Measurements from ENCODE around the gene AK1. TPM values are rescaled to one million over a fixed set of nuclear protein-coding genes. Genes with fewer than 3 reads are reported as not detected.

AK1 gene
- total RNA-seq, 1 experiment from 2014 or later, result 34.4 TPM

DNA sequence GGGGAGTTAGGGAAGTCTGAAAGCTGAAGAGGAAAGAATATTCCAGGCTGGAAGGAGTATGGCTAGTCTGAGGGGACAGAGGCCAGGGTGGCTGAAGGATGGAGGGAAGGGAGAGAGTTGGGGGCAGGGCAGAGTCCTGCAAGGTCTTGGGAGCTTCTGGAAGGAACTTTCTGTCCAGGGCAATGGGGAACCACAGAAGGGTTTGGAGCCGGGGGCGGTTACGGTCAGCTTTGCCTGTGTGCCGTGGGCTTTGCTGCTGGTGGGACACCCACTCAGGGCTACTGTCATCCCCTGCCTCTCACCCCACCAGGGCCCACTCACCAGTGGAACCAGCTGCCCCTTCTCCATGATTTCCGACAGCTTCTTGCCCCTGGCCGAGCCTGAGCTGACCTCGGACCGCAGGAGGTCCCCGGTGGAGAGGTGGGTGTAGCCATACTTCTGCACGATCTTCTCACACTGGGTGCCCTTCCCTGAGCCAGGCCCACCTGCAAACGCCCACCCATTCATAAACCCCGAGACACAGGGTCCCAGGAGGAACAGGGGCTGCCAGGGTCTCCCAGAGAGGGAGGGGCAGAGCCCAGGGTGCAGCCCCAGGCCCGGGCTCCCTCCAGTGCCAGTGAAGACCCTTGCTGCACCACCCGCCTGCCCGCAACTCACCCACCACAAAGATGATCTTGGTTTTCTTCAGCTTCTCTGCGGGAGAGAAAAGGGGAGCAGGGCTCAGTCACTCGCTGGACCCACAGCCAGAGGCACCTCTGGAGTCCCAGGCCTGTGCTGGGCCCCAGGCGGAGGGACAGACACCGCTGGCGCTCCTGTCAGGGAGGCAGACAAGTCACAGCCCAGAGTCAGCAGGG is 4.9 kb downstream of the AK1 start:
- ATAC-seq, result no peak
- POLR2A ChIA-PET, result interaction anchor here (1.7 kb wide), 1 partner anchor 18 kb away, joined by 3 read pairs; the partner anchor contains the start of gene ENG
- TF ChIP-seq JAZF1 (CRISPR knock-in tag; IDR thresholded peaks at IDR 0.05) (no peak), GABPB1 (CRISPR knock-in tag; IDR thresholded peaks at IDR 0.05) (no peak), TEAD4 (CRISPR knock-in tag; IDR thresholded peaks at IDR 0.05) (no peak), NR3C1 (CRISPR knock-in tag; conservative IDR thresholded peaks at IDR 0.05; ENCODE audit: low read depth) (no peak), FOXK1 (CRISPR knock-in tag; IDR thresholded peaks at IDR 0.05) (no peak), SMAD4 (CRISPR knock-in tag; IDR thresholded peaks at IDR 0.05) (no peak), ESRRA (CRISPR knock-in tag; IDR thresholded peaks at IDR 0.05; ENCODE audit: borderline replicate concordance) (no peak), ETV6 (CRISPR knock-in tag; IDR thresholded peaks at IDR 0.05) (no peak), ZNF423 (CRISPR knock-in tag; IDR thresholded peaks at IDR 0.05) (no peak), CBFB (CRISPR knock-in tag; IDR thresholded peaks at IDR 0.05; ENCODE audit: low read depth) (no peak), ZBTB21 (CRISPR knock-in tag; IDR thresholded peaks at IDR 0.05; ENCODE audit: borderline replicate concordance) (no peak), GRHL2 (CRISPR knock-in tag; IDR thresholded peaks at IDR 0.05; ENCODE audit: insufficient replicate concordance, severe bottlenecking) (no peak)
- TF ChIP-seq, protein P1, sequence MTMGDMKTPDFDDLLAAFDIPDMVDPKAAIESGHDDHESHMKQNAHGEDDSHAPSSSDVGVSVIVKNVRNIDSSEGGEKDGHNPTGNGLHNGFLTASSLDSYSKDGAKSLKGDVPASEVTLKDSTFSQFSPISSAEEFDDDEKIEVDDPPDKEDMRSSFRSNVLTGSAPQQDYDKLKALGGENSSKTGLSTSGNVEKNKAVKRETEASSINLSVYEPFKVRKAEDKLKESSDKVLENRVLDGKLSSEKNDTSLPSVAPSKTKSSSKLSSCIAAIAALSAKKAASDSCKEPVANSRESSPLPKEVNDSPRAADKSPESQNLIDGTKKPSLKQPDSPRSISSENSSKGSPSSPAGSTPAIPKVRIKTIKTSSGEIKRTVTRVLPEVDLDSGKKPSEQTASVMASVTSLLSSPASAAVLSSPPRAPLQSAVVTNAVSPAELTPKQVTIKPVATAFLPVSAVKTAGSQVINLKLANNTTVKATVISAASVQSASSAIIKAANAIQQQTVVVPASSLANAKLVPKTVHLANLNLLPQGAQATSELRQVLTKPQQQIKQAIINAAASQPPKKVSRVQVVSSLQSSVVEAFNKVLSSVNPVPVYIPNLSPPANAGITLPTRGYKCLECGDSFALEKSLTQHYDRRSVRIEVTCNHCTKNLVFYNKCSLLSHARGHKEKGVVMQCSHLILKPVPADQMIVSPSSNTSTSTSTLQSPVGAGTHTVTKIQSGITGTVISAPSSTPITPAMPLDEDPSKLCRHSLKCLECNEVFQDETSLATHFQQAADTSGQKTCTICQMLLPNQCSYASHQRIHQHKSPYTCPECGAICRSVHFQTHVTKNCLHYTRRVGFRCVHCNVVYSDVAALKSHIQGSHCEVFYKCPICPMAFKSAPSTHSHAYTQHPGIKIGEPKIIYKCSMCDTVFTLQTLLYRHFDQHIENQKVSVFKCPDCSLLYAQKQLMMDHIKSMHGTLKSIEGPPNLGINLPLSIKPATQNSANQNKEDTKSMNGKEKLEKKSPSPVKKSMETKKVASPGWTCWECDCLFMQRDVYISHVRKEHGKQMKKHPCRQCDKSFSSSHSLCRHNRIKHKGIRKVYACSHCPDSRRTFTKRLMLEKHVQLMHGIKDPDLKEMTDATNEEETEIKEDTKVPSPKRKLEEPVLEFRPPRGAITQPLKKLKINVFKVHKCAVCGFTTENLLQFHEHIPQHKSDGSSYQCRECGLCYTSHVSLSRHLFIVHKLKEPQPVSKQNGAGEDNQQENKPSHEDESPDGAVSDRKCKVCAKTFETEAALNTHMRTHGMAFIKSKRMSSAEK (CRISPR knock-in tag; IDR thresholded peaks at IDR 0.05; ENCODE audit: borderline replicate concordance), result no peak
- TF ChIP-seq, protein P2, sequence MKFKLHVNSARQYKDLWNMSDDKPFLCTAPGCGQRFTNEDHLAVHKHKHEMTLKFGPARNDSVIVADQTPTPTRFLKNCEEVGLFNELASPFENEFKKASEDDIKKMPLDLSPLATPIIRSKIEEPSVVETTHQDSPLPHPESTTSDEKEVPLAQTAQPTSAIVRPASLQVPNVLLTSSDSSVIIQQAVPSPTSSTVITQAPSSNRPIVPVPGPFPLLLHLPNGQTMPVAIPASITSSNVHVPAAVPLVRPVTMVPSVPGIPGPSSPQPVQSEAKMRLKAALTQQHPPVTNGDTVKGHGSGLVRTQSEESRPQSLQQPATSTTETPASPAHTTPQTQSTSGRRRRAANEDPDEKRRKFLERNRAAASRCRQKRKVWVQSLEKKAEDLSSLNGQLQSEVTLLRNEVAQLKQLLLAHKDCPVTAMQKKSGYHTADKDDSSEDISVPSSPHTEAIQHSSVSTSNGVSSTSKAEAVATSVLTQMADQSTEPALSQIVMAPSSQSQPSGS (CRISPR knock-in tag; IDR thresholded peaks at IDR 0.05; ENCODE audit: borderline replicate concordance, low read depth), result no peak
- TF ChIP-seq, protein P3, sequence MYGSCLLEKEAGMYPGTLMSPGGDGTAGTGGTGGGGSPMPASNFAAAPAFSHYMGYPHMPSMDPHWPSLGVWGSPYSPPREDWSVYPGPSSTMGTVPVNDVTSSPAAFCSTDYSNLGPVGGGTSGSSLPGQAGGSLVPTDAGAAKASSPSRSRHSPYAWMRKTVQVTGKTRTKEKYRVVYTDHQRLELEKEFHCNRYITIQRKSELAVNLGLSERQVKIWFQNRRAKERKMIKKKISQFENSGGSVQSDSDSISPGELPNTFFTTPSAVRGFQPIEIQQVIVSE (CRISPR knock-in tag; IDR thresholded peaks at IDR 0.05; ENCODE audit: borderline replicate concordance), result no peak
- TF ChIP-seq, protein P4, sequence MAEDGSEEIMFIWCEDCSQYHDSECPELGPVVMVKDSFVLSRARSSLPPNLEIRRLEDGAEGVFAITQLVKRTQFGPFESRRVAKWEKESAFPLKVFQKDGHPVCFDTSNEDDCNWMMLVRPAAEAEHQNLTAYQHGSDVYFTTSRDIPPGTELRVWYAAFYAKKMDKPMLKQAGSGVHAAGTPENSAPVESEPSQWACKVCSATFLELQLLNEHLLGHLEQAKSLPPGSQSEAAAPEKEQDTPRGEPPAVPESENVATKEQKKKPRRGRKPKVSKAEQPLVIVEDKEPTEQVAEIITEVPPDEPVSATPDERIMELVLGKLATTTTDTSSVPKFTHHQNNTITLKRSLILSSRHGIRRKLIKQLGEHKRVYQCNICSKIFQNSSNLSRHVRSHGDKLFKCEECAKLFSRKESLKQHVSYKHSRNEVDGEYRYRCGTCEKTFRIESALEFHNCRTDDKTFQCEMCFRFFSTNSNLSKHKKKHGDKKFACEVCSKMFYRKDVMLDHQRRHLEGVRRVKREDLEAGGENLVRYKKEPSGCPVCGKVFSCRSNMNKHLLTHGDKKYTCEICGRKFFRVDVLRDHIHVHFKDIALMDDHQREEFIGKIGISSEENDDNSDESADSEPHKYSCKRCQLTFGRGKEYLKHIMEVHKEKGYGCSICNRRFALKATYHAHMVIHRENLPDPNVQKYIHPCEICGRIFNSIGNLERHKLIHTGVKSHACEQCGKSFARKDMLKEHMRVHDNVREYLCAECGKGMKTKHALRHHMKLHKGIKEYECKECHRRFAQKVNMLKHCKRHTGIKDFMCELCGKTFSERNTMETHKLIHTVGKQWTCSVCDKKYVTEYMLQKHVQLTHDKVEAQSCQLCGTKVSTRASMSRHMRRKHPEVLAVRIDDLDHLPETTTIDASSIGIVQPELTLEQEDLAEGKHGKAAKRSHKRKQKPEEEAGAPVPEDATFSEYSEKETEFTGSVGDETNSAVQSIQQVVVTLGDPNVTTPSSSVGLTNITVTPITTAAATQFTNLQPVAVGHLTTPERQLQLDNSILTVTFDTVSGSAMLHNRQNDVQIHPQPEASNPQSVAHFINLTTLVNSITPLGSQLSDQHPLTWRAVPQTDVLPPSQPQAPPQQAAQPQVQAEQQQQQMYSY (CRISPR knock-in tag; IDR thresholded peaks at IDR 0.05), result no peak
- TF ChIP-seq, protein P5, sequence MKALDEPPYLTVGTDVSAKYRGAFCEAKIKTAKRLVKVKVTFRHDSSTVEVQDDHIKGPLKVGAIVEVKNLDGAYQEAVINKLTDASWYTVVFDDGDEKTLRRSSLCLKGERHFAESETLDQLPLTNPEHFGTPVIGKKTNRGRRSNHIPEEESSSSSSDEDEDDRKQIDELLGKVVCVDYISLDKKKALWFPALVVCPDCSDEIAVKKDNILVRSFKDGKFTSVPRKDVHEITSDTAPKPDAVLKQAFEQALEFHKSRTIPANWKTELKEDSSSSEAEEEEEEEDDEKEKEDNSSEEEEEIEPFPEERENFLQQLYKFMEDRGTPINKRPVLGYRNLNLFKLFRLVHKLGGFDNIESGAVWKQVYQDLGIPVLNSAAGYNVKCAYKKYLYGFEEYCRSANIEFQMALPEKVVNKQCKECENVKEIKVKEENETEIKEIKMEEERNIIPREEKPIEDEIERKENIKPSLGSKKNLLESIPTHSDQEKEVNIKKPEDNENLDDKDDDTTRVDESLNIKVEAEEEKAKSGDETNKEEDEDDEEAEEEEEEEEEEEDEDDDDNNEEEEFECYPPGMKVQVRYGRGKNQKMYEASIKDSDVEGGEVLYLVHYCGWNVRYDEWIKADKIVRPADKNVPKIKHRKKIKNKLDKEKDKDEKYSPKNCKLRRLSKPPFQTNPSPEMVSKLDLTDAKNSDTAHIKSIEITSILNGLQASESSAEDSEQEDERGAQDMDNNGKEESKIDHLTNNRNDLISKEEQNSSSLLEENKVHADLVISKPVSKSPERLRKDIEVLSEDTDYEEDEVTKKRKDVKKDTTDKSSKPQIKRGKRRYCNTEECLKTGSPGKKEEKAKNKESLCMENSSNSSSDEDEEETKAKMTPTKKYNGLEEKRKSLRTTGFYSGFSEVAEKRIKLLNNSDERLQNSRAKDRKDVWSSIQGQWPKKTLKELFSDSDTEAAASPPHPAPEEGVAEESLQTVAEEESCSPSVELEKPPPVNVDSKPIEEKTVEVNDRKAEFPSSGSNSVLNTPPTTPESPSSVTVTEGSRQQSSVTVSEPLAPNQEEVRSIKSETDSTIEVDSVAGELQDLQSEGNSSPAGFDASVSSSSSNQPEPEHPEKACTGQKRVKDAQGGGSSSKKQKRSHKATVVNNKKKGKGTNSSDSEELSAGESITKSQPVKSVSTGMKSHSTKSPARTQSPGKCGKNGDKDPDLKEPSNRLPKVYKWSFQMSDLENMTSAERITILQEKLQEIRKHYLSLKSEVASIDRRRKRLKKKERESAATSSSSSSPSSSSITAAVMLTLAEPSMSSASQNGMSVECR (CRISPR knock-in tag; IDR thresholded peaks at IDR 0.05; ENCODE audit: borderline replicate concordance), result no peak
- H3K27me3 Mint-ChIP-seq (ENCODE audit: low read depth), result no peaks in the 10 kb centered on the region
- no peaks in the 10 kb centered on the region for H3K36me3 Mint-ChIP-seq
- DNase-seq (ENCODE audit: low spot score), result no peak
- CTCF ChIA-PET, result interaction anchor here (0.6 to 2.5 kb wide), 4 partner anchors 47 to 369 kb away, joined by 3 to 11 read pairs (median 6); partner anchors contain the start of gene TOR2A
- H3K9me3 Mint-ChIP-seq, result no peaks in the 10 kb centered on the region
- H3K4me3 Mint-ChIP-seq, result no peak overlapping the region
- no peak overlapping the region for H3K27ac Mint-ChIP-seq
- peaks cover 10% of the 10 kb centered on the region for H3K4me1 Mint-ChIP-seq
